NCI-H2171 treated with DMSO at 0.1 percent for 48 hours (cell line): ENCODE measurements around the gene ACACA.
"Not testable (repeated sequence)": the region's sequence is repeated elsewhere in the genome, so short reads cannot be mapped to it uniquely, and the experiment has no call there.

ENCODE experiments used
- DNase-seq: peaks from one replicate; lab custom pipeline; 2025; lab: John Stamatoyannopoulos, UW

The ACACA gene

DNA sequence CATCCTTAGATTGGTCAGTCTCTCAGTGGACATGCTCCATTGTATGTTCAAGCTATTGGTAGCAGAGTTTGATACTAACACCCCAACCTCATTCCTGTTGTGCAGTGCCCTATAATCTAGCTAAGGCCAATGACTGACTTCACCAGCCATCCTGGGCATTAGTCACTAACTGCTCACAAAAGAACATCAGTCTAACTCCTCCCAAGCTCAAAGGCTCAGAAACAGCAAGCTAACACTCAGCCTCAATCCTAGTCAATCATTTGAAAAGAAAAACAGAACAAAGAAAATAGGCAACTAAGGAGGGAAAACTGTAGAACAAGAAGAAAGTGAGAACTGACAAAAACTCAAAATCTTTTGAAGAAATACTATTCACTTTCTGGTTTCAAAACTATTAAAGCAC, 229.9 kb downstream of the ACACA start:
- DNase-seq = peak; percentile 63

DNA sequence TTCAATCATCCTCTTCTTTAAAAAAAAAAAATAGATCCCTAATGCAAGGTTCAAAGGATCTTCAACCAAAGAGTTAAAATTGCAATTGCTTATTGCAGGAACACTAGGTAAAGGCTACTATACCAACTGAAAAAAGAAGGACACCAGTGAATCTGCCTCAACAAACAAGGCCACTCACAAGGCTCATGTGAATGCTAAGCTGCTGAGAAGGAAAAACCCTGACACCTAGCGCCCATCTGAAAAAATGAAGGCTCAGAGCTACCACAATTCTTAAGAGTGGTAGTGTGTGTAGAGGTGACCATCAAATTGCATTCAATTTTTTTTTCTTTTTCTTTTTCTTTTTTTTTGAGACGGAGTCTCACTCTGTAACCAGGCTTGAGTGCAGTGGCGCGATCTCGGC, 232.4 kb downstream of the ACACA start:
- DNase-seq = peak; percentile 29

DNA sequence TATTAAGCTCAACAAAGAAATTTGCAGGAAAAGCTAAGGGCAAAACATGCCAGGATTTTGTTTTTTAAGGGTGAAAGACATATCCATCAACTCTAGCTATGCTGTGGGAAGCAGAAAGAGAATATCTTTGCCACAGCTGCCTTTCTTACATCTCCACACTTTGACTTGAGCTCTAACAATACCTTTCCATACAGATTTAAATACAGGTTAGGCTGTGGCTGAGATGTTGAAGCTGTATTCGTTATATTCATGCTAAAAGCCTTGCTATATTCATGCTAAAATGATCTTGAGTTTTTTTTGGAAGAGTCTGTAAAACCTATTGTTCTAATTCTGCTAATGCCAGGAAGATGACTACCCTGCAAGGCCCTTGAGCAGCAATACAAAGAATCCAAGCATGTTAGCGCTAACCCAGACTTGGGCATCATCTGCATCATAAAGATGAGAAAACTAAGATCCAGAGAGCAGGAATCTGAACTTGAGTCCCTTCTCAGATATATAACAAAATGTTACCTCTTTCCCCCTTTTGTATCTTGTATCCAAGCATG, 235.7 kb downstream of the ACACA start:
- no peak for DNase-seq

DNA sequence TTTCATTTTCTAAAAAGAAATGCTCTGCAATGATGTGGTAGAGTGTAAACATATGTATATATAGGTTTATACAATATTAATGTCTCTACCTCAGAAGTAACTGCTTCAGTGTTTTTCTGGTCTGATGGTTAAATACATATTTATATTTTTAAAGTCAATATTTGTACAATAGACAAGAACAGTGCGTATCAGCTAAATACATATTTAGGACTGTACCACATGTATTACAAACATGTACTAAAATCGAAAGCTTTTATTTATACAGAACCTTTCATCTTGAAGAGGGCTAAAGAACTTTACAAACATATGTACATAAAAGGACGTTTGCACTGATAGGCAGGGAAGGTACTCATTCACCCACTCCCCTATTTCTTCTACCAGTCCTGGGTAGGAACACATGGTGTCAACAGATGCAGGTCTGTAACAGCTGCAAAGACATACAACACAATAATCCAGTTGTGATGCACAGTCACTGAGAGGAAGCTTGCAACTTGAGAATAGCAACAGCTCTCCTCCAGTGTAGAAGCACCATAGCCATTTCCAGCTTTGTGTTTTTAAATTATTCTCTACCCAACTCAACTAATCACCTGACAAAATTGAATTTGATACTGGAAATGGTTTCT, 237.8 kb downstream of the ACACA start:
- DNase-seq = peak; percentile 74

DNA sequence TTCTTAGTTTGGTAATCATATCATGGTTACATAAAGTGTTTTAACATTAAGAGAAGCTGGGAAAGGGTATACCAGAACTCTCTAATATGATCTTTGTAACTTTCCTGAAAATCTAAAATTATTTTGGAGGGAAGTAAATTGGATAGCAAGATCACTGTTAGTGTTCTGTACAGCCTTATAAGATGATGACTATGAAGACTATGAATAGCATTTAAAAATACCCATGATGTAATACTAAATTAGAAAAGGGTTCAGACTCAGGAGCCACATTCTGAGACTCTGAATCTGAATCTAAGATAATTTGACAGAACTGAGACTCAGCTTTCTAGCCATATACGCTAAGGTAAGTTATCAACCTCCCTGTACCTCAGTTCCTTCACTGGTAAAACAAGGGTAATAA, 238.9 kb downstream of the ACACA start:
- DNase-seq = no peak

DNA sequence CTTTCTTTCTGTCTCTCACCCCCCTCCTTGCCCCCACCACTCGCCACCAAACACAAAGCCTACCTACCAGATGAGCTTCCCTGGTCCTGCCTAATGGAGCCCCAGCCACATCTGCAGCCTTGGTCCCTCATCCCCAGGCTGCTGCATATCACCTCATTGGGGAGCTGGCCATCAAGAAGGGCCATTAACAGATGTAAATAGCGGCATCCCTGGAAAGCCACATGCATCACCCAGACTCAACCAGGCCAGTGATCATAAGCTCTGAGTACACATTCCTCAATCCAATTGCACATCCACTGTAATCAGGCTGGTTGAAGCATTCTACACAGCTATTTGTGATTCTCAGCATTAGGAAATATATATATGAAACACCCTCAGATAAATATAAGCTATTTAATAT, 242.6 kb downstream of the ACACA start:
- DNase-seq = no peak

DNA sequence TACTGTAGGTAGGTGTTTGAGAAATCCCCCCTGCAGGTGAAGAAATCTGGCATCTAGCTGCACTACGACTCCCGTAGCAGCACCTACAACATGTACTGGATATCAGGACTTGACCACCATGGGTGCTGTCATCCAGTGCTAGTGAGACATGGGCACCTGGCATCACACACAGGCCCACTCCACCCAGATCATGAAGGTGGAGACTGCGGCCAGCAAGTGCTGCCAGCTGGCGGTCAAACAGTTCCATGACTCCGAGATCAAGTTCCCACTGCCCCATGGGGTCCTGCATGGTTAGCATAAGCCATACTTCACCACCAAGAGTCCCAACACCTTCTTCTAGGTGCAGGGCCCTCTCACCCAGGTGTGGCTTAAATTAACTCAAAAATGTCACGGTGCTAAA, 243.8 kb downstream of the ACACA start:
- no peak for DNase-seq

DNA sequence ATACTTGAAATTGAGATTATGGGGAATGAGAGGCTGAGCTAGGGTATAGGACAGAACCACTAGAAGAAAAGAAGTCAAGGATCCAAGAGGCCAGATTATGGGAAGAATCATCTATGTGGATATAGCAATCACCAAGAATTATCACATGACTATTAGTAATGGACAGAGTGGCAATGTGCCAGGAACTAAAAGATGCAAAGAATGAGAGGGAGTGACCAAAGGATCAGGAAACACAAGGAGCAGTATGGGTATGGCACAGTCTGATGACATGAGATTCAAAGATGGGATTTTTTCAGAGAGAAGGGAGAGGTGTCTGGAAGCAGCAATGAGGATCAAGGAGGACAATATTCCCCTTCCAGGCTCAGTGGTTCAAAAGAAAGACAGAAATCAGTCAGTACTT, 245.7 kb downstream of the ACACA start:
- DNase-seq = no peak

DNA sequence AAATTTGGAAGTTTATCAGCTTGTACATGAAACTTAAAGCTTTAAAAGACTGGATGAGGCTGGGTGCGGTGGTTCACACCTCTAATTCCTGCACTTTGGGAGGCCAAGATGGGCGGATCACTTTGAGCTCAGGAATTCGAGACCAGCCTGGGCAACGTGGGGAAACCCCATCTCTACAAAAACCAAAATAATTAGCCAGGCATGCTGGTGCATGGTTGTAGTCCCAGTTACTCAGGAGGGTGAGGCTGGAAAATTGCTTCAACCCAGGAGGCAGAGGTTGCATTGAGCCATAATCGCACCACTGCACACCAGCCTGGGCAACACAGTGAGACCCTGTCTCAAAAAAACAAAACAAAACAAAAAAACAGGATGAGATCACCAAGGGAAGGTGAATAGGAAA, 248.3 kb downstream of the ACACA start:
- DNase-seq = no peak

DNA sequence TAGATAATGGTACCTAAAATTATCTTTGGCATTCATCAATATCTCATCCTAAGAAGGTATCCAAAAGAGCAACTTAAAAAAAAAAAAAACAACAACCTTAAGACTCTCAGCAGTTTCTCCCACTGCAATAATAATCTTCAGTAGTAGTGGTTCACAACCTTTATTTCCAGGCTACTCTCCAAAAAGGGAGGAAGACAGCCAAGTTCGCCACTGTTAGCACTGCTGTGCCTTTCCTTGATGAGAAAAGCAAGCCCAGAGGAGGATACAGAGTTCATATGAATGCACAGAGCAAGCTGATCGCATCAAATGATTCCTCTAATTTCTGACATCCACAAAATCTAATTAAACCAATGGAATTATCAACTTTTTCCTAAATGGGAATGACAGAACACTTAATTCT, 258.5 kb downstream of the ACACA start:
- no peak for DNase-seq

DNA sequence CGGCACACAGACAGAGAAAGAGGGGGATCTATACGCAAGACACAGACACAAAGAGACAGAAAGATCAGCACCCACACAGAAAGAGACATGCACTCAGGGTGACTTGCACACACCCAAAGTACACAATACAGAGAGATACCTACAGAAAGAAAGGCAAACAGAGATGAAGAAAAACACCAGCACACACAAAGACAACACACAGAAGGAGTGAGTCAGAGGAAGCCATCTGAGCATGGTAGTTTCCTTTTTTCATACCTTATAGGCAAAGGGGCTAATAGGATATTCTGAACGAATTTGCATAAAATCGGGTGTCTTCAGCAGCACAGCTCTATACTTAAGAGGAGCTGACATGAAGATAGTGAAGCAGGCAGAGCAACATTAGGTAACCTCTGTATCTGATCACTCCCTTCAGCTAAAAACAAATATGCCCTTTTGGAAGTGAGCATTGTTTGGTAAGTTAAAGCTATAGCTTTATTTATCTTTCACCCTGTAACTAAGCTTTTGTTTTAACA, 259.3 kb downstream of the ACACA start:
- DNase-seq = no peak

DNA sequence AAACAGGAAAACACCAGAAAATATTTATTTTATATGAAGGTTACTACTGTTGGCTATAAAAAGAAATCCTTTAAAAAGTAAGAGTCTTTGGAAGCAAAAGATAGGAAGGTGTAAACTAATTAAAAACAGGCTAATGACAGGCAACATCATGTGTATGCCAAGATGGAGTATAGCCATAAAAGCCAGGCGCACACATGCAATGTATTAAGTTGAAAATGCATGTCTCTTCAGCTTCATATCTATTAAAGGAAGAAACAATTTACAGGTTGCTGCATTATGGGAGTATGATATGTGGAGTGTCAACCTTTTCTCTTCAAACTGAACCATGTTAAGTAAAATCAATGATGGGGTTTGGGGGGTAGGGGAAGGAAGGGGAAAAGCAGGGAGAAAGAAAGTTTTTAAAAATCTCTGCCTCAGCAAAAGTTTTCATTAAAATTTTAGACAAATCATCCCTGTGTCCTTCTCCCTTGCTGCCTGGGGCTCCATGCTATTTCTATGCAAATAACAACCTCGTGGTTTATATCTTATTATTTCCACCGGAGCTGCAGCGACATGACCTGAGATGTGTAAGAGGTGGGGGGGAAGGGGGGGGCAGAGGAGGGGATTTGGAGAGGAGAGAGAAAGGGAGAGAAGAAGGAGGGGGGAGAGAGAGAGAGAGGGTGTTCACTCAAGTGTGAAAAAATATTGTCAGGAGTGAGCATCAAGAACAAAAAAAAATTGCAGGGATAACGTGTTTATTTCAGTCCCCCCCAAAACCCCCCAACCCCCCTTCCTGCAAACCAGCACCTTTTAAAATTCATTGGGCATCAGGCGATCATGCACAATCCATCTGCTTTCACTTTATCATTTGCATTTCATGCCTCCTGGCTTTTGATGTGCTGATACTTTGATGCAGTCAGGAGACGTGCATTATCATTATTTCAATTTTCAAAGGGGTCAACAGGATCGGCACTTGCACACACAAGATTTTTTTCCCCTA, 260.3 kb downstream of the ACACA start:
- DNase-seq = peak; percentile 33

DNA sequence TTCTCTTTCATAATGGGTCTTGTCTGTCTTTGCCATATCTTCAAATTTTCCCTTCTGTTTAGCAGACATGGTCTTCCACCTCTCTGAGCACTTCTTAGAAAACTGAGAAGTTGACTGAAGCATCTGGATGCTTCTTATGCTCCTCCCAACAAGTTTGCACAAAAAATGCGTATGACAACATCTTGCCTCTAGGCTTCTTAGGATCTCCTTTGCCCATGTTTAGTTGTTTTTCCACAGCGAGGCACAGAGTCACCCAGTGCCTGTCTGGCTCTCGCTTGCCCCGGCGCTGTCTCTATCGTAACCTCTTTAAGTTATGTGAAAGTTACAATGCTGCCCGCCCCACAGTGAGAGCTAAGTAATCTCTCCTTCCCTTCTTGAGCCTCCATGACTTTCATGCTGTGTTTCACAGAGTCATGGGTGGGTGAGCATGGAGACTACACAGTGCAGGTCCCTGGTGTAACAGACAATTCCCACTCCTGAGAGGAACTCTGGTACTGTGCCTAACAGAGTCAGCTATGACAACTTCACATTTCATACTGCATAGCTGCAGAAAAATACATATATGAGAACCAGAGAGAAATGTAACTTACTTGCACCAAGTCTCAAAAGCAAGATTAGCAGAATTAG, 262.4 kb downstream of the ACACA start:
- DNase-seq = no peak

DNA sequence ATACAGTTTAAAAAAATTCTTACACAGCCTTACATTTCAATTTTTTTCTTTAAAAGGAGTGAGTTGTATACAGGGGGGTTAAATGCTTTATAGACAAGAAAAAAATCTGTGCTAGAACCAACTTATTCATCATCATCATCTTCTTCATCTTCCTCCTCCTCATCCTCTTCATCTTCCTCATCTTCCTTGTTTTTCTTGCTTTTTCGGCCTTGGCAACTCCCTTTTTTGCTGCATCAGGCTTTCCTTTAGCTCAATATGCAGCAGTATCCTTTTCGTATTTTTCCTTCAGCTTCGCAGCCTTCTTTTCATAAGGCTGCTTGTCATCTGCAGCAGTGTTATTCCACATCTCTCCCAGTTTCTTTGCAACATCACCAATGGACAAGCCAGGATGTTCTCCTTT, 263.1 kb downstream of the ACACA start:
- DNase-seq = not testable (repeated sequence)

DNA sequence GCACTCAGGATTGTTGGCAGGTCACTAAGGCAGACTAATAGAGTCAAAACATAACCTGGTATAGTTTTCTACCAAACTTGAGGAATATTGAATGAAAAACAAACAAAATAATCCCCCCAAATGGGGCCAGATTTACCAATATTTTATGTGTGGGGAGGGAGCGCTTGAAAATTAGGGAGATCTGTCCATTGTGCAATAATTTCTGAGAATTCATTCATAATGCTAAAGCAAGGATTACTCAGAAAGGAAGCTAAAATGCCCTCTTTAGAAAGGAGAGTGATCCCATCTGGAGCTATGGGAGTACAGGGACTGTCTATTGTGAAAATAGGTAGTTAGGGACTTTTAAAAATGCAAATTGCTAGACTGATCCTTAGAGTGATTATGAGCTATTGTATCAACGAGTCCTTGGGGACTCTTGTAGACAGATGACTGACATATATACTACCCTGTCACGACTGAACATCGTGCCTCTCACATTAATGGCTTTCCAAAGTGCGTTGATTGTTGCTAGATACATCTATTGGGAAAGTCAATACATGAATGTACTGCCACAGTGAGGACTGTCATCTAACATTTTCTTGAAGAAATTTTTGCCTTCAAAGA, 264.2 kb downstream of the ACACA start:
- DNase-seq = peak; percentile 12

DNA sequence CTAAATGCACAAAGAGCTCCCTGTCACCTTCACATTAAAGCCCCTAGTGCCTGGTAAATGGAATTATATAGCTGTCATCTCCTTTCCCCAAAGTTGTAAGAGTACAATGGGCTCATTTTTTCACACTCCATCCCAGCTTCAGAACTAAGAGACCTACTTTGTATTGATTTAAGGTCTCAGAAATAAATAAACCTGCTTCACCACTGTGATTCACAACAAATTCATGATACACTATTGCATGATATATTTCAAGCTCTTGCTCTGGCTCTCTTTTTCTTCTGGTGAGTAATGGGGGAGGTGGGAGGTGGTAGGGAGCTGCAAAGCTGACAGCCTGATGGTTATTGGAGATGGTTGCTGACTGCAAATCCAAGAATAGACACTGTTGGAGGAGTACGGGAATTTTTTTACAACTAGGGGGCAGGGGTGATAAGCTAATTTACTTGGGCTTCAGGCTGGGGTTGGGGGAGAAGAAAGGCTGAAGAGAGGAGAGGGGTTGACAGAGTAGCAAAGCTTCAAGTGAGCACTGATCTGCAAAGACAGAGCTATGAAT, 268.0 kb downstream of the ACACA start:
- DNase-seq = no peak

DNA sequence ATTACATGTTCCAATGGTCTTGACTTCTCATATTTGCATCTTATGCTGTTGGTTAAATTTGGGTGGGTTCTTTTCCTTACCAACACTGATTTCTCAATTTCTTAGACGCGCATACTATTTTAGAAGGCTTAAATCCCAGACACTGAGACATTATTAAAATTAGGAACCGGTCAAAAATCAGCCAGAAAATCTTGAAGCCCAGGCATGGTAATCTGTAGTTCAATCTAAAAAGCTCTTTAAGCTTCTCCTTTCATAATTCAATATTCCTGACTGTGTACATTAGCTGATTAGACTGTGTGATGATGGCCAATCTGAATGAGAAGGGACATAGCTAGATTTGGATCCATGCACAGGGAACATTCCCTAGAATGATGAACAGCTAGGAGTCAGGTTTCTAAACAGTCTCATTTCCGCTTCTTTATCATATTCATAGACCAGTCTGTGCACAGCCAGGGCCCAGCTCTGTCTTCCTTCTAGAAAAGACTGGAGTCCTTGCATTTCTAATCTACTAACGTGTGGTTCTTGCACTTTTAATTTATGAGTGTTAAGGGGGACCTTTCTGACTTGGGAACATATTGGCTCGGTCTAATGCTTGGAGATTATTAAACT, 268.6 kb downstream of the ACACA start:
- DNase-seq = no peak

DNA sequence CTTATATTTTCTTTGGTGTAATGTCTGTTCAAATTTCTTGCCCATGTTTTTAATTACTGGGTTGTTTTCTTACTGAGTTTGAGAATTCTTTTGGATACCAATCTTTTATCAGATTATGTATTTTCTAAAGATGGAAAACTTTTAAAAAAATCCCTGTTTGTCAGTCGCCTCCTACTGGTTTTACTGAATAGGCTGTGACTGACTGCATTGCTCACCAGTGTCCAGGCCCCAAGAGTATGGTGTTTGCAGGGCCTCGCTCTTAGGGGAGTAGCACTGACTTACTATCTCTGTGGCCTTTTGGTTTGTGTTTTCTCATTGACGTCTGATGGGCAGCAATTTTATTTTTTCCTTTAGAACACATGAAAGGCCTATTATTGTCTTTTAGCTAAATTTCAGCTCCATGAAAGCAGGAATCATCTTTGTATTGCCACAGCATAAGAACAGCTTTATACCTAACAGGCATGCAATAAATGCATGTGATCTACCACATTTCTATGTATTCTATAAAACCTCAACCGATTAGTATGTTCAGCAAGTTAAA, 269.5 kb downstream of the ACACA start:
- DNase-seq = no peak

DNA sequence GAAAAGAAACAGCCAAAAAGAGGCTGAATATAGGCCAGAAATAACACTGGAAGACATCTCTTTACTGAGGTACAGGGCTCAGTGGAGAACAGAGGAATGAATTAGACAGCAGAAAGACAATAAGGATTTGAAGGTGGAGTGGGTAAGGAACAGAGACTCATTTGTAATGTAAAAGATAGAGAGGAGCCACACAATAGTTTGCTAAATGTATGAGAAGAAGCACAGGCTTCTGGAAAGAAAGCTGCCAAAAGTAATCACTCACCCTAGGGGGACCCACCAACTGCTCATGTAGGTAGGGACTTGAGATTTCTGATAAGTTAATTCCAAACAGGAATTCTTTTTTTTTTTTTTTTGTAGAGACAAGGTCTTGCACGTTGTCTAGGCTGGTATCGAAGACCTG, 271.1 kb downstream of the ACACA start:
- no peak for DNase-seq

DNA sequence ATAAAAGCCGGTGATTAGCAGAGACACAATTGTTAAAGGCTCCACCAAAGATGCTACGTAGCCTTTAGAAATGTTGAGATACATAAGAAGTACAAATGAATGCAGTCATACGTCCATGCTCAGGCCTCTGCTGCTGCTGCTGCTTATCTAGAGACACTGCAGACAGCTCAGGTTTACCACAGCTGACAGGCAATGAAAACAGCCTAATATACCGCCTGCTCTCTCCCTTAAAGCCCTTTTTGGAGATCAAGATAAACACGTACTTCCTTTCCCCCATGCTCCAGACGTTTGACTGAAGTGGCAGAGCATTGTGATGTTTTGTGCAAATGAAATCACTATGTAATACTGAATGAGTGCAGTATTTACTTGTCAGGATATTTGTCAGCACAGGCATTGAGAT, 272.6 kb downstream of the ACACA start:
- no peak for DNase-seq

DNA sequence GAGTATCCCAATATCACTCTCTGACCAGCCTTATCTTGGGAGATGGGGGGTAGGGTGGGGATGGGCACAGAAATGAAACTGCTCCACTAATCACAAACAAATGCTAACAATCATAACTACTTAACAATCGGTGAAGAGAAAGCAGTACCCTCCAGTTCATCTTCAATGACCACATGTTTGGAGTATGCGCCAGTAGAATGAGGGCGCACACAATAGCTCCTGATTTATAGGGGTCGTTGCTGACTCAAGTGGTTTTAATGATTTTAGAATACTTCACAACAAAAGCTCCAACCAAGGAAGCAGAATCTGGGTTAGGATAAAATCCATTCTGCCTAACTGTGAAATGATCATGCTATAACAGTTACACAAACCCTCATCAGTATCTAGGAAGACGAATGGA, 273.5 kb downstream of the ACACA start:
- no peak for DNase-seq
